ENCODE results near the gene CHST1.

CHST1 gene

GRCh38 chr11:45665206-45665932, at the start of gene CHST1:
Gene CHST1 (minus strand): TSS chr11:45665622. CDS start chr11:45650923, 14,699 bp downstream.
- DNase-seq (ENCODE audit: low read depth) = no peak

GRCh38 chr11:45713573-45713972, 48.2 kb upstream of the CHST1 start:
- no peak for DNase-seq (ENCODE audit: low read depth)

GRCh38 chr11:45710561-45710960, 45.1 kb upstream of the CHST1 start:
- DNase-seq (ENCODE audit: low read depth) = no peak

GRCh38 chr11:45708887-45709663, 43.7 kb upstream of the CHST1 start:
- no peak for DNase-seq (ENCODE audit: low read depth)

- no peak for DNase-seq (ENCODE audit: low read depth)
These were observed 39.2 kb upstream of the CHST1 start for GRCh38 chr11:45704635-45705034.

- DNase-seq (ENCODE audit: low read depth) = no peak
These were observed 38.7 kb upstream of the CHST1 start for GRCh38 chr11:45704133-45704532.

GRCh38 chr11:45702511-45702910, 37.1 kb upstream of the CHST1 start:
- no peak for DNase-seq (ENCODE audit: low read depth)

- no peak for DNase-seq (ENCODE audit: low read depth)
These were observed 33.5 kb upstream of the CHST1 start for GRCh38 chr11:45698777-45699497.

GRCh38 chr11:45692808-45693453, 27.5 kb upstream of the CHST1 start:
- DNase-seq (ENCODE audit: low read depth) = no peak

- DNase-seq (ENCODE audit: low read depth) = no peak
These were observed 23.1 kb upstream of the CHST1 start for GRCh38 chr11:45688472-45689033.

- DNase-seq (ENCODE audit: low read depth) = no peak
These were observed 22.4 kb upstream of the CHST1 start for GRCh38 chr11:45687836-45688235.

GRCh38 chr11:45685964-45686537, 20.6 kb upstream of the CHST1 start:
- no peak for DNase-seq (ENCODE audit: low read depth)

GRCh38 chr11:45684440-45684839, 19.0 kb upstream of the CHST1 start:
- no peak for DNase-seq (ENCODE audit: low read depth)

GRCh38 chr11:45683271-45684058, 18.0 kb upstream of the CHST1 start:
- DNase-seq (ENCODE audit: low read depth) = no peak

- no peak for DNase-seq (ENCODE audit: low read depth)
These were observed 14.4 kb upstream of the CHST1 start for GRCh38 chr11:45679806-45680205.

GRCh38 chr11:45678976-45679375, 13.6 kb upstream of the CHST1 start:
- DNase-seq (ENCODE audit: low read depth) = no peak

- DNase-seq (ENCODE audit: low read depth) = no peak
These were observed 12.5 kb upstream of the CHST1 start for GRCh38 chr11:45677770-45678512.

GRCh38 chr11:45676522-45677095, 11.2 kb upstream of the CHST1 start:
- DNase-seq (ENCODE audit: low read depth) = no peak

- no peak for DNase-seq (ENCODE audit: low read depth)
These were observed 10.2 kb upstream of the CHST1 start for GRCh38 chr11:45675646-45676045.
